H1 (cell line): ENCODE data around the gene ITGB1BP1. TPM values are rescaled to one million over a fixed set of nuclear protein-coding genes. Genes with fewer than 3 reads are reported as not detected.

Experiments
- CTCF ChIA-PET: fragments of 300-600 bp; sonication (Branson Sonifier 250); formaldehyde crosslinking; loops from one replicate; lab custom pipeline; 2021; ENCODE audit not compliant: partially characterized antibody; lab: Charles Lee
- POLR2A ChIA-PET: fragments of 300-600 bp; sonication (Branson Sonifier 250); formaldehyde crosslinking; loops from one replicate; lab custom pipeline; 2021; ENCODE audit warnings: inconsistent platforms; ENCODE audit not compliant: partially characterized antibody; lab: Charles Lee
- DNase-seq, 2 experiments: peaks; one replicate each; pipeline versions ENCODE4 v3.0.0 to v3.0.0-alpha.2; 2010 to 2022; ENCODE audit warnings: low spot score in 2 of 2, low read depth in 1 of 2, mixed read lengths in 1 of 2
- FAIRE-seq: peaks from 2 replicates; lab custom pipeline; 2011; peaks lifted over from hg19 to GRCh38; lab: Jason Lieb, UNC
- H2AFZ ChIP-seq: 2 replicates; pipeline ENCODE4 v1.8.1; 2012; ENCODE audit warnings: low read length, inconsistent platforms
- H2AK5ac ChIP-seq: 2 replicates; pipeline ENCODE4 v1.6.1; 2013; ENCODE audit warnings: low read depth, low read length
- H2BK120ac ChIP-seq: replicated peaks from 2 replicates; pipeline ENCODE3; 2013; ENCODE audit warnings: low read depth, low read length, inconsistent platforms
- H2BK12ac ChIP-seq: 2 replicates; pipeline ENCODE4 v1.6.1; 2013; ENCODE audit warnings: low read depth, low read length
- H2BK15ac ChIP-seq: 2 replicates; pipeline ENCODE4 v1.6.1; 2013; ENCODE audit warnings: low read length
- H2BK20ac ChIP-seq: 2 replicates; pipeline ENCODE4 v1.6.1; 2013; ENCODE audit warnings: low read length
- H2BK5ac ChIP-seq: 2 replicates; pipeline ENCODE4 v1.6.1; 2013; ENCODE audit warnings: low read depth, low read length
- H3K14ac ChIP-seq: 2 replicates; pipeline ENCODE4 v1.6.1; 2013; ENCODE audit warnings: inconsistent platforms; ENCODE audit not compliant: insufficient read length
- H3K18ac ChIP-seq: 2 replicates; pipeline ENCODE4 v1.6.1; 2013; ENCODE audit warnings: low read length; ENCODE audit errors: extremely low read depth
- H3K23ac ChIP-seq: 2 replicates; pipeline ENCODE4 v1.6.1; 2013; ENCODE audit warnings: inconsistent platforms; ENCODE audit not compliant: insufficient read length
- H3K23me2 ChIP-seq: 2 replicates; pipeline ENCODE4 v1.6.1; 2013; ENCODE audit warnings: low read depth, low read length
- H3K27ac ChIP-seq: 2 replicates; pipeline ENCODE4 v1.6.1; 2011; ENCODE audit warnings: low read depth, low read length, inconsistent platforms
- H3K27me3 ChIP-seq, 4 experiments: replicated peaks in 1 of 4; 1 replicate in 1 of 4; 2 replicates in 3 of 4; pipeline versions ENCODE4 v1.6.1 to v1.8.1; 2011 to 2013; ENCODE audit warnings: low read length in 3 of 4, mild to moderate bottlenecking in 3 of 4, inconsistent platforms in 2 of 4, mixed read lengths in 2 of 4, moderate library complexity in 1 of 4; ENCODE audit not compliant: control insufficient read depth in 3 of 4, insufficient read depth in 3 of 4; ENCODE audit errors: extremely low read depth in 1 of 4
- H3K36me3 ChIP-seq, 4 experiments: 2 replicates each; pipeline versions ENCODE4 v1.6.1 to v1.8.1; 2011 to 2013; ENCODE audit warnings: mild to moderate bottlenecking in 4 of 4, low read length in 3 of 4, moderate library complexity in 2 of 4, control low read depth in 1 of 4, inconsistent platforms in 1 of 4; ENCODE audit not compliant: insufficient read depth in 4 of 4, control insufficient read depth in 2 of 4
- H3K4ac ChIP-seq: replicated peaks from 2 replicates; pipeline ENCODE3; 2013; ENCODE audit warnings: low read length, low read depth, mixed read lengths, inconsistent platforms; ENCODE audit not compliant: insufficient read length
- H3K4me1 ChIP-seq, 4 experiments: replicated peaks in 1 of 4; 1 replicate in 1 of 4; 2 replicates in 3 of 4; pipeline versions ENCODE4 v1.6.1 to v1.8.1; 2011 to 2013; ENCODE audit warnings: low read length in 3 of 4, inconsistent platforms in 2 of 4, mixed read lengths in 1 of 4; ENCODE audit not compliant: insufficient read depth in 4 of 4, control insufficient read depth in 3 of 4
- H3K4me2 ChIP-seq, 2 experiments: 2 replicates each; pipeline versions ENCODE4 v1.6.1 to v1.8.1; 2011 to 2013; ENCODE audit warnings: low read depth in 2 of 2, low read length in 2 of 2, control low read depth in 1 of 2, inconsistent platforms in 1 of 2, mild to moderate bottlenecking in 1 of 2; ENCODE audit not compliant: insufficient read depth in 1 of 2
- H3K4me3 ChIP-seq, 4 experiments: fragments of 200-600, 300-600 bp in 1 of 4; sonication (generic), shearing (Covaris generic), sonication (Bioruptor Twin) in 1 of 4; 2 replicates each; pipeline versions ENCODE4 v1.5.1 to v1.8.1; 2011 to 2016; ENCODE audit warnings: low read length in 4 of 4, low read depth in 3 of 4, control low read depth in 2 of 4, inconsistent platforms in 2 of 4, mild to moderate bottlenecking in 2 of 4, mixed read lengths in 1 of 4, moderate library complexity in 1 of 4; ENCODE audit not compliant: insufficient read depth in 2 of 4; ENCODE audit errors: extremely low read depth in 1 of 4
- H3K56ac ChIP-seq: replicated peaks from 2 replicates; pipeline ENCODE3; 2013; ENCODE audit warnings: low read depth, mild to moderate bottlenecking, mixed read lengths, low read length, inconsistent platforms; ENCODE audit not compliant: insufficient read length
- H3K79me1 ChIP-seq: 2 replicates; pipeline ENCODE4 v1.6.1; 2013; ENCODE audit warnings: low read depth, low read length, control low read depth
- H3K79me2 ChIP-seq, 2 experiments: 2 replicates each; pipeline versions ENCODE4 v1.6.1 to v1.8.1; 2012 to 2013; ENCODE audit warnings: low read length in 2 of 2, mild to moderate bottlenecking in 2 of 2, inconsistent platforms in 1 of 2; ENCODE audit not compliant: insufficient read depth in 2 of 2, control insufficient read depth in 1 of 2
- H3K9ac ChIP-seq, 4 experiments: replicated peaks in 1 of 4; 1 replicate in 1 of 4; 2 replicates in 3 of 4; pipeline versions ENCODE4 v1.6.1 to v1.8.1; 2011 to 2013; ENCODE audit warnings: low read depth in 3 of 4, low read length in 3 of 4, control low read depth in 2 of 4, mild to moderate bottlenecking in 2 of 4, moderate library complexity in 2 of 4, inconsistent platforms in 1 of 4; ENCODE audit errors: extremely low read depth in 1 of 4
- H3K9me3 ChIP-seq, 2 experiments: 2 replicates each; pipeline versions ENCODE4 v1.6.1 to v1.8.1; 2012 to 2013; ENCODE audit warnings: mild to moderate bottlenecking in 2 of 2, moderate library complexity in 2 of 2, control low read depth in 1 of 2, inconsistent platforms in 1 of 2, low read depth in 1 of 2, low read length in 1 of 2, mixed read lengths in 1 of 2; ENCODE audit not compliant: insufficient read depth in 2 of 2
- H4K20me1 ChIP-seq, 2 experiments: replicated peaks in 1 of 2; 2 replicates each; pipeline versions ENCODE3 to v1.8.1; 2011 to 2013; ENCODE audit warnings: inconsistent platforms in 2 of 2, low read length in 2 of 2, mild to moderate bottlenecking in 1 of 2; ENCODE audit not compliant: insufficient read depth in 2 of 2, control insufficient read depth in 1 of 2
- H4K5ac ChIP-seq: 2 replicates; pipeline ENCODE4 v1.6.1; 2013; ENCODE audit warnings: low read length, low read depth, mixed read lengths, inconsistent platforms; ENCODE audit not compliant: insufficient read length
- H4K8ac ChIP-seq: 2 replicates; pipeline ENCODE4 v1.8.0; 2013; ENCODE audit warnings: mild to moderate bottlenecking, moderate library complexity, low read length, inconsistent platforms; ENCODE audit not compliant: insufficient read depth; ENCODE audit errors: extremely low read depth
- H4K91ac ChIP-seq: replicated peaks from 2 replicates; pipeline ENCODE3; 2013; ENCODE audit warnings: low read length, mixed read lengths, inconsistent platforms; ENCODE audit not compliant: insufficient read length
- BACH1 ChIP-seq: IDR thresholded peaks from 2 replicates; pipeline ENCODE4 v1.6.1; 2012; ENCODE audit warnings: low read length, improper control_type of control experiment
- CBX5 ChIP-seq: fragments of 300-800, 300-1000 bp; sonication (generic); IDR thresholded peaks from 2 replicates; pipeline ENCODE4 v1.7.1; 2016; ENCODE audit warnings: antibody characterized with exemption, low read length, low read depth
- CHD2 ChIP-seq: IDR thresholded peaks from 2 replicates; pipeline ENCODE4 v1.6.1; 2012; ENCODE audit warnings: low read length, improper control_type of control experiment
- EGR1 ChIP-seq: IDR thresholded peaks from 2 replicates; pipeline ENCODE4 v1.6.1; 2011; ENCODE audit warnings: low read depth, low read length, borderline replicate concordance
- EP300 ChIP-seq, 2 experiments: IDR thresholded peaks; 1 replicate in 1 of 2; 2 replicates in 1 of 2; pipeline ENCODE4 v1.6.1; 2011 to 2012; ENCODE audit warnings: low read depth in 2 of 2, low read length in 2 of 2, mild to moderate bottlenecking in 2 of 2, borderline replicate concordance in 1 of 2, inconsistent platforms in 1 of 2, moderate library complexity in 1 of 2
- FOSL1 ChIP-seq: IDR thresholded peaks from 2 replicates; pipeline ENCODE4 v1.6.1; 2011; ENCODE audit warnings: mild to moderate bottlenecking, low read depth, low read length, moderate library complexity; ENCODE audit not compliant: insufficient read depth
- GABPA ChIP-seq: IDR thresholded peaks from 2 replicates; pipeline ENCODE4 v1.6.1; 2011; ENCODE audit warnings: mild to moderate bottlenecking, low read length, moderate library complexity, borderline replicate concordance; ENCODE audit not compliant: insufficient read depth
- KDM4A ChIP-seq: IDR thresholded peaks from one replicate; pipeline ENCODE4 v1.7.1; 2012; ENCODE audit warnings: low read depth, mild to moderate bottlenecking, moderate library complexity, low read length, inconsistent platforms; ENCODE audit not compliant: severe bottlenecking
- MAX ChIP-seq: IDR thresholded peaks from 2 replicates; pipeline ENCODE4 v1.6.1; 2012; ENCODE audit warnings: inconsistent platforms
- RBBP5 ChIP-seq: IDR thresholded peaks from 2 replicates; pipeline ENCODE4 v1.7.1; 2012; ENCODE audit warnings: low read depth, mild to moderate bottlenecking, inconsistent platforms, low read length, moderate library complexity, borderline replicate concordance
- SIRT6 ChIP-seq: IDR thresholded peaks from one replicate; pipeline ENCODE4 v1.7.1; 2012; ENCODE audit warnings: low read length, inconsistent platforms
- SIX5 ChIP-seq: IDR thresholded peaks from 2 replicates; pipeline ENCODE4 v1.6.1; 2011; ENCODE audit warnings: mild to moderate bottlenecking, low read depth, low read length
- SP4 ChIP-seq: IDR thresholded peaks from 2 replicates; pipeline ENCODE4 v1.6.1; 2012; ENCODE audit warnings: low read length, inconsistent platforms
- TCF12 ChIP-seq: IDR thresholded peaks from 2 replicates; pipeline ENCODE4 v1.6.1; 2011; ENCODE audit warnings: low read depth, mild to moderate bottlenecking, low read length
- ZNF274 ChIP-seq: IDR thresholded peaks from 2 replicates; pipeline ENCODE4 v1.7.0; 2012; ENCODE audit warnings: low read length, borderline replicate concordance; ENCODE audit errors: extremely low read depth
- WGBS, 2 experiments: shearing (Covaris generic) in 1 of 2; methylation state at CpG; one replicate each; pipeline versions ENCODE4 v1.1.6 to v1.1.7; 2013 to 2015; ENCODE audit warnings: low lambda C conversion rate in 2 of 2, mixed read lengths in 2 of 2, inconsistent platforms in 1 of 2, low coverage in 1 of 2, missing lambda C conversion rate in 1 of 2; ENCODE audit not compliant: insufficient replicate concordance in 2 of 2, insufficient coverage in 1 of 2, insufficient read length in 1 of 2; ENCODE audit errors: extremely low coverage in 1 of 2, missing lambda C conversion rate in 1 of 2; 5-methylcytosine and 5-hydroxymethylcytosine counted together
- polyA plus RNA-seq, 7 experiments: library from polyadenylated mRNA; depleted of rRNA in 3 of 7; stranded (reverse) in 5 of 7; unstranded in 2 of 7; fragments of >200 nt in 5 of 7; fragments of 200-250 nt in 2 of 7; gene quantifications; 1 replicate in 5 of 7; 2 replicates in 1 of 7; 4 replicates in 1 of 7; pipeline versions ENCODE4 v1.2.1 to v1.2.3, GENCODE V29; 2011 to 2013; ENCODE audit warnings: missing spikeins in 2 of 7, mixed read lengths in 2 of 7
- total RNA-seq: library from RNA; stranded (reverse); fragmentation: NEBNext Ultra II Directional; extraction: Animal tissue kit (Norgen Biotek cat#: 25700); gene quantifications from 2 replicates; pipeline ENCODE4 v1.2.1, GENCODE V29; 2021

The ITGB1BP1 gene
- total and polyA plus RNA-seq, 2 of the 8 experiments (the other 6 are each of a cell fraction or from before 2014, with no cell fraction given), result 16.1 to 45.4 TPM

GRCh38 chr2:9472511-9472910 lies 49.2 kb upstream of the ITGB1BP1 start:
- Histone ChIP-seq H3K9me3 (peaks cover 5% of the 10 kb centered on the region in 2 experiments; a peak in 3 of 4 replicates), H3K79me1 (no peaks in the 10 kb centered on the region), H2BK5ac (no peak overlapping the region), H3K23me2 (peaks cover 11% of the 10 kb centered on the region), H3K4me1 (peaks cover 0 to 4% (median 2%) of the 10 kb centered on the region in 4 experiments; a peak in 2 of 7 replicates), H2BK15ac (no peak overlapping the region), H2AFZ (no peak overlapping the region), H2BK12ac (no peak overlapping the region), H3K14ac (no peak overlapping the region), H3K27ac (no peak overlapping the region), H2BK120ac (no peak overlapping the region), H3K4ac (no peak overlapping the region), H2AK5ac (no peak overlapping the region), H4K5ac (no peak overlapping the region), H4K8ac (no peak overlapping the region), H3K23ac (no peak overlapping the region), H3K56ac (no peak overlapping the region), H3K18ac (no peak overlapping the region), H3K27me3 (peaks cover 0 to 2% (median 0%) of the 10 kb centered on the region in 4 experiments; a peak in 2 of 7 replicates), H3K9ac (no peak overlapping the region), H3K4me2 (no peak overlapping the region; a peak in 1 of 4 replicates), H4K20me1 (peaks cover 0 to 2% of the 10 kb centered on the region in 2 experiments), H4K91ac (no peak overlapping the region), H3K36me3 (peaks cover 5 to 36% (median 19%) of the 10 kb centered on the region in 4 experiments), H3K79me2 (no peaks in the 10 kb centered on the region), H2BK20ac (no peak overlapping the region), H3K4me3 (no peak overlapping the region)
- FAIRE-seq (no peak), DNase-seq (no peak)
- WGBS, 2 experiments, result 96% methylated on average over 9 of the region's 9 CpGs; no CpG with 5 or more reads in 1 of the 2 experiments
- CTCF ChIA-PET, result interaction anchor here (0.9 to 1.2 kb wide), 2 partner anchors 328 to 331 kb away, joined by 3 read pairs; no protein-coding TSS in a partner anchor
- POLR2A ChIA-PET, result interaction anchor here (1.1 to 2.3 kb wide), 2 partner anchors 10 to 31 kb away, joined by 3 to 7 read pairs; no protein-coding TSS in a partner anchor
- TF ChIP-seq TCF12 (no peak), SIX5 (no peak), ZNF274 (no peak), GABPA (no peak), KDM4A (no peak), FOSL1 (no peak), RBBP5 (no peak), MAX (no peak), BACH1 (no peak), SIRT6 (no peak), EGR1 (no peak), SP4 (no peak), EP300 (IDR thresholded peaks at IDR 0.05; ENCODE audit: borderline replicate concordance in 1 of 2, low read depth in 2 of 2, low read length in 2 of 2) (no peak), CHD2 (no peak), CBX5 (no peak)
